Measurements from ENCODE around the gene CDH24.

The CDH24 gene, protein sequence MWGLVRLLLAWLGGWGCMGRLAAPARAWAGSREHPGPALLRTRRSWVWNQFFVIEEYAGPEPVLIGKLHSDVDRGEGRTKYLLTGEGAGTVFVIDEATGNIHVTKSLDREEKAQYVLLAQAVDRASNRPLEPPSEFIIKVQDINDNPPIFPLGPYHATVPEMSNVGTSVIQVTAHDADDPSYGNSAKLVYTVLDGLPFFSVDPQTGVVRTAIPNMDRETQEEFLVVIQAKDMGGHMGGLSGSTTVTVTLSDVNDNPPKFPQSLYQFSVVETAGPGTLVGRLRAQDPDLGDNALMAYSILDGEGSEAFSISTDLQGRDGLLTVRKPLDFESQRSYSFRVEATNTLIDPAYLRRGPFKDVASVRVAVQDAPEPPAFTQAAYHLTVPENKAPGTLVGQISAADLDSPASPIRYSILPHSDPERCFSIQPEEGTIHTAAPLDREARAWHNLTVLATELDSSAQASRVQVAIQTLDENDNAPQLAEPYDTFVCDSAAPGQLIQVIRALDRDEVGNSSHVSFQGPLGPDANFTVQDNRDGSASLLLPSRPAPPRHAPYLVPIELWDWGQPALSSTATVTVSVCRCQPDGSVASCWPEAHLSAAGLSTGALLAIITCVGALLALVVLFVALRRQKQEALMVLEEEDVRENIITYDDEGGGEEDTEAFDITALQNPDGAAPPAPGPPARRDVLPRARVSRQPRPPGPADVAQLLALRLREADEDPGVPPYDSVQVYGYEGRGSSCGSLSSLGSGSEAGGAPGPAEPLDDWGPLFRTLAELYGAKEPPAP

DNA sequence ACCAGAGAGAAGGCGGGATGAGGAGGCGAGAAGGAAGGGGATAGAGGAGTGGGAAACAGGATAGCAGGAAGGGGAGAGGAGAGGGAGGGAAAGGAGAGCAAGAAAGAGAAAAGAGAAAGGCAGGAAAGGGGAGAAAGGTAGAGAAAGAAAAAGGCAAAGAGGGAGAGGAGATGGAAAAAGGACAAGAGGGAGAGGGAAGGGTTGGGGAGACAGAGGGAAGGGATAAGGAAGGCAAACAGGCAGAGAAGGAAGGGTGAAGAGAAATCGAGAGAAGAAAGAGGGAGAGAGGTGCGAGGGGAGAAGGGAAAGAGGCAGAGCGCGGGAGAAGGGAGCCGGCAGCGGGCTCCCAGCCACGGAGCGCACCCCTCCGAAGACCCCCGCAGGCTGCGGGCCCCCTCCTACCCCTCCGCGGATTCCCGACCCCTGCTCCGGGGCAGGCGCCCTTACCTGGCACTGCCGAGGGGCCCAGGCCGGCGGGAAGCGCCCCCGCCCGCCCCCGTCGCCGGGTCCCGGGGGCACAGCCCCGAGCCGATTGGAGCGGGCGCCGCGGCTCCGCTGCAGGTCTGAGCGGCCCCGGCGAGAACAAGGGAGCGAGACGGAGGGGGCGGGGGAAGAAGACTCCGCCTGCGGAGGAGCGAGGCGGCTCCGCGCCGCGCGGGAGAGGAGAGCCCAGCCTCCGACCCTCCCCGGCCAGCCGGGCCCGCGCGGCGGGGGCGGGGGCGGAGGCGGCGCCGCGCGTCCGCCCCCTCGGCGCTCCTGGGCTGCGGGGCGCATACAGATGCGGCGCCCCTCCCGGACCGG is at the start of gene CDH24:
Gene CDH24 (minus strand): TSS at position 565 of the 801 bp plus-strand sequence. CDS start 1,787 bp downstream, outside the sequence.
- DNase-seq (ENCODE audit: low read depth): no peak

DNA sequence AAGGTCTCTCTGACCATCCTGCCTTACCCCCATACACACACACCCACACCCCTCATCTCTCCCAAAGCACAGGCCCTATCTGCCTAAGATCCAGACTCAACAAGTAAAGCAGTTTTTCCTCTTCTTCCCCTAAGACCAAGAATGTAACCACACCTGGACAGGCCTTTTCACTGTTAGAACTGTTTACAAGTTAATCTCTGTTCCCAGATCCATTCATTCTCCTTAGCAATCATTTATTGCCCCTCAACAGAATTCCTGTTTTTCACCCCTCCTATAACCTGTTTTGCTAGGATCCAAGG is 49.4 kb upstream of the CDH24 start:
- DNase-seq (ENCODE audit: low read depth): no peak

DNA sequence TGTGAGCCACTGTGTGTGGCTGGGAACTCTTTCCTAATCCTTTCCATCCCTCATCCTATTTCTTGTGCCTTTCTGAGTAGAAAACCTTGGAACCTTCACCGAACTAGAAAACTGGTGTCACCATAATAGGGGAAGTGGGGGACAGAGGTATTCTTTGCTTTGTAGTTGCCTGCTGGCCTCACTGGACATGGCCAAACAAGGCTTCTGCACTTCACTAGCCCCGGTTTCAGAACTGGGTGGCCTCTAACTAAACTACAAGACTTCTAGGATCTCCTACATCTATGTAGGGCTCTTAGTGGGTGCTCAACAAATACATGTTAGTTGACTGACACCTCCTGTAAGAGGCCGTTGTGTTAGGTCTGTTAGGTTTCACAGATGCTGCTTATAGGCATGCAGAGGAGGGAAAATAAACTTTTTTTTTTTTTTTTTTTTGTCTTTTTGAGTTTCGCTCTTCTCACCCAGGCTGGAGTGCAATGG is 48.1 kb upstream of the CDH24 start:
- DNase-seq (ENCODE audit: low read depth): no peak

DNA sequence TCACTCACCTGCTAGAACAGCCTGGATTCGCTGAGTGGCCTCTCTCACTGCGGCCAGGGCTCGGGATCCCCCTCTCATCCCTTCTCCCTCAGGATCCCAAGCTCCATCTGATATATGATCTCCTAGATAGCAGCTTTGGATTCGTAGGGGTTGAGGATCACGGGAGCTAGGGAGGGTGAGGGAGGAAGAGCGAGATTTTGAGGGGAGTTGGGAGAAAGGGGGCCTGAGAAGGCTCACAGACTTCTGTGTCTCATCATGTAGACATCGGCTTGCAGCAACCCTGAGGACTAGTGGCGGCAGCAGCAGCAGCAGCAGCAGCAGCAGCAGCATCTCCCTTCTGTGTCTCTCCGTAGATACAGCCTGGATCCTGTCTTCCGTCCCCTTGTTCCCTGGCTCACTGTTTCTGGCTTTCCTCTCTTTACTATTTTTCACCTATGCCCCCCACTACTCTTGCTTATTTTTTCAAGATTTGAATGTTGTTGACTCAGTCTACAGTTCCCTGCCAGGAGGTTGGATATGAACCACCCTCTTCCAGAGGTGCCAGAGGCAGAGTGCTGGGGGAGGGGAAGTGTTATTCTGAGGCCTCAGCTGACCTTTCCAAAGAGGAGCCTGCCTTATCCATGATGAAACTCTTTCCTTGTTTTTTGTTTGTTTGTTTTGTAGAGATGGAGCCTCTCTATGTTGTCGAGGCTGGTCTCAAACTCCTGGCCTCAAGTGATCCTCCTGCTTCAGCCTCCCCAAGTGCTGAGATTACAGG is 47.4 kb upstream of the CDH24 start, which contains the start of gene CIROP:
Gene CIROP (minus strand): TSS at position 399 of the 757 bp plus-strand sequence. CDS start 69 bp downstream, at position 330.
- DNase-seq (ENCODE audit: low read depth): no peak

DNA sequence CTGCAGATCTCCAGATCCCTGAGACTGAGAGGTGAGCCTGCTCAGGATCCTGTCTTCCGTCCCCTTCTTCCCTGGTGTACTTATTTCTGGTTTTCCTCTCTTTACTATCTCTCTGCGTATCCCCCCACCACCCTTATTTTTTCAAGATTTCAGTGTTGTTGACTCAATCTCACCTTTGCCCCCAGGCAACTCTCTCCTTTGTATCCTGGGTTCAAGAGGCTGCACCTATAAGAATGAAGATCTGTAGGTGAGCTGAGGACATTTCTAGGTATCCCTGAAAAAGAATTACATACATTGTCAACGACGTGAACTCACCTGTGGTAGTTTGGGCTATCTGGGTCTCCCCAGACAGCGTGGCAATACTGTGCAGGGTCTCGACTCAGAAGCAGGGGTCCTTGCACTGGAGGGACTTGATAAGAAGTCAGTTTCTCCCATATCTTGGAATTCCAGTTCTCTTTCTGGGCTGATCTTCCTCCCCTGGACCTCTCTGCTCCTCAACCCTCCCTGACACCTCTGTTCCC is 46.8 kb upstream of the CDH24 start:
- no peak for DNase-seq (ENCODE audit: low read depth)

DNA sequence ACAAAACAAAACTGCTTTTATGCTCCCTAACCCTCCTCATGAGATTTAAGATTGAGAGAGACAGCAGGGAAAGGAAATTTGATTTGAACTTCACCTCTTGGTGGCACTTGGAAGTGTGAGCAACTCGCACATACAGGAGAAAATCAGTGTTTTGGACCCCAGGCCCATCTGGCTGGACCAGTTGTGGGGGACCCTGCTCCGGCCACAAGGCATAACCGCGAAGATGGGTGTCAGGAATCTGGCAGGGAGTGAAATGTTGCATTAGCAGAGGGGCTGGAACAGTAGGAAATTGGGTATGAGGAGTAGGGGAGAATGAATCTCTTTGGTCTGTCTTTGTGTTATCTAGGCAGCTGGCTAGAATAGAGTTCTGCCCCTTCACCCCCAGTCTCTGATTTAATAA is 46.3 kb upstream of the CDH24 start:
- no peak for DNase-seq (ENCODE audit: low read depth)

DNA sequence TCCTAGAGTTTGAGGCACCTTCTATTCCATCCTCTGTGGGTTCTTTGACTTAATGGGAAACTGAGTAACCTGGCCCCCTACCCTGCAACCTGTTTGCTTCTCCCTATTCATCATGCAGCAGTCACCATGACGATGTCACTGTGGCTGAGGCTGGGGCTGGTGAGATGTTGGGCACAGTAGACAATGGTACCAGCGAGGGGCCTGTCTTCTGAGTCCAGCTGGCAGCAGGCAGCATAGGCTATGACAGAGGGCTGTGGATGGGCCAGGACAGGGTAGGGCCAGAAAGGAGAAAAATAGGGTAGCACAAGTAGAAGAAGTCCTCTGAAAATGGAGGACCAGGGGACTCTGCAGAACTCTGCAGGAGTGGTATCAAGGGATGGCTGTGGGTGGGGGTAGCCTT is 45.5 kb upstream of the CDH24 start:
- no peak for DNase-seq (ENCODE audit: low read depth)

DNA sequence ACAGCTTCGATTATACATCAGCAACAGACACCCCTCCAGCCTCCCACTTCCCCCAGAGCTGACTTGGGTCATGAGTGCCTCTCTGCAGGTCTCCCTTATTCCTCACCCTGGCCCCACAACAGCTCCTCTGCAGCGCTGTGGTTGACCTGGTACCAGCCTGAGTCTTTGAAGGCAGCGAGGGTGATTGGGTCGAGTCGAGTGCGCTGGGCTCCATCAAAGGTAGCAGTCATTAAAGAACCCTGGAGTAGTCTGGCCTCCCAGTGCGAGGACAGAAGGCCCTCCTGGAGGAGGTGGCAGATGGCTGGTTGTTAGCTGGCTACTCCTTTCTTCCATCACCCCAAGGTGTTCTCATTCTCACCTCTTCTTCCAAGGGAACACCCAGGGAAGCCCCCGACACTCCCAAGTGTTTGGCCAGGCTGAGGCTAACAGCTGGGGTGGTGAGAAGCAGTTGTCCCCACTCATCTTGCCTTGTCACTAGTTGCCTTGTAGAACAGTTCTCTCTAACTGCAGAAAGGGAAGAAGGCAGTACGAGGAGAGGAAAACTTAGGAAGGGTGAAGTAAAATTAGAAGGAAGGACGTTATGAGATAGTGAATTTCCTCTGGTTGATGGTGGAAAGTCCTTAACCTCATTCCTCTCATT is 44.8 kb upstream of the CDH24 start:
- DNase-seq (ENCODE audit: low read depth): no peak

DNA sequence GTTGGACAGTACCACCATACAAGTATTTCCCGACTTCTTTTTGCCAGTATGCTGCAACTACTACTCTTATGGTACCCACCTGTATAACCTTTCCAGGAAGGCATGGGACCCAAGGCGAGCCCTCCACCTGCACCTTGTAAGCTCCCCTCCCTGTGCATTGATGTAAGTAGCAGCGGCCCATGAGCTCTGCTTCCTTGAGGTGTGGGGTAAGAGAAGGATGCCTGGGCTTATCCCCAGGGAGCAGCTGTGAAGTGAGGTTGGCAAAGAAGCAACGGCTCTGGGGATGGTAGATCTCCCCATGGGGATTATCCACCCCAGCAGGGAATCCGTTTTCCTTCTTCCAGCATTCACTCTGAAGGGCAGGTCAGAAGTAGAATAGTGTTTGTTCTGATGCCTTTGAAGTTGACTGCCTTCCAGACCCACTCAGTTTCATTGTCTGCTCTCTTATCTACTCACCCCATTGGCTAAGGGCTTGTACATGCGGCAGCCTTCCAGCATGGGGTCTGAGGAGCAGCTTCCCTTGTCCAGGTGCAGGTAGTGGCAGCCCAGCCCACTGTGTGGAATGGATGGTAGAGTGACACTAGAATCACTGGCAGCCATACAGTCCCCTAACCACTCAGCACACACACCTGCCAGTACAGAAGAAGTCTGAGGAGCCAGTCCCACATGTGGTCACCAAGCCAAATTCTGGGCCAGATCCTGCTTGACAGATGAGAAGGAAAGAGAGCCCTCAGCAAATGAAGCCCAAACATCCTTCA is 44.1 kb upstream of the CDH24 start:
- no peak for DNase-seq (ENCODE audit: low read depth)

DNA sequence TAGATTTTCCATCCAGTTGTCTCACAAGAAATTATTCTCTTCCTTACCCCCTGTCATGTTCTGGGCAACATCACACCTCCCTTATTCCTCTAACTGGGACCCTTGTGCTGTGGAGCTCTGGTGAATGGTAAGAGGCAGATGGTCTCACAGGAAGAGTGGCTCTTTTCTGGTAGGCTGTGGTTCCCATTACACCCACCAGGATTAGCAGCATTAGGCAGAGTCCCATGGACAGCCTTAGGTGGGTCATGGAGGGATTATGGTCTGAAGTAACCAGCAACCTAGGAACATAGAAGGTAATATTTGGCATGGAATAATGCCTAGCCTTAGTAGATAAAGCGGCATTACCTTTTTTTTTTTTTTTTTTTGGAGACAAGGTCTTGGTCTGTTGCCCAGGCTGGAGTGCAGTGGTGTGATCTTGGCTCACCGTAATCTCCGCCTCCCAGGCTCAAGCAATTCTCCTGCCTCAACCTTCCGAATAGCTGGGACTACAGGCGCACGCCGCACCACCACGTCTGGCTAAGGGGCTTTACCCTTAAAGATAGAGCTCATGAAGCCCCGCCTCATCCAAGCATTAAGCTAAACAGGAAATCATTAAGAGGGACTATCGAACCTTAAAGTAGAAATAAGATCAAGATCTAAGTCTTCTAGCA is 42.0 kb upstream of the CDH24 start:
- no peak for DNase-seq (ENCODE audit: low read depth)

DNA sequence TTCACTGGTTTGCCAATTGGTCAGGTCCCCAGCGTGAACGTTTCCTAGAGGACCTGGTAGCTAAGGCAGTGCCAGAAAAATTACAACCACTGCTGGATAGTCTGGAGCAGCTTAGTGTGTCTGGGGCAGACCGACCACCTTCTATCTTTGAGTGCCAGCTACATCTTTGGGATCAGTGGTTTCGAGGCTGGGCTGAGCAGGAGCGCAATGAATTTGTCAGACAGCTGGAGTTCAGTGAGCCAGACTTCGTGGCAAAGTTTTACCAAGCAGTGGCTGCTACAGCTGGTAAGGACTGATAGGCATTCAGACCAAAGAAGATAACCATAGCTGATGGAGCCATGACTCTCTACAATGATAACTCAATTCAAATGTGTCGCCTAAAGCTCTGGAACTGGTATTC is 40.5 kb upstream of the CDH24 start:
- no peak for DNase-seq (ENCODE audit: low read depth)

DNA sequence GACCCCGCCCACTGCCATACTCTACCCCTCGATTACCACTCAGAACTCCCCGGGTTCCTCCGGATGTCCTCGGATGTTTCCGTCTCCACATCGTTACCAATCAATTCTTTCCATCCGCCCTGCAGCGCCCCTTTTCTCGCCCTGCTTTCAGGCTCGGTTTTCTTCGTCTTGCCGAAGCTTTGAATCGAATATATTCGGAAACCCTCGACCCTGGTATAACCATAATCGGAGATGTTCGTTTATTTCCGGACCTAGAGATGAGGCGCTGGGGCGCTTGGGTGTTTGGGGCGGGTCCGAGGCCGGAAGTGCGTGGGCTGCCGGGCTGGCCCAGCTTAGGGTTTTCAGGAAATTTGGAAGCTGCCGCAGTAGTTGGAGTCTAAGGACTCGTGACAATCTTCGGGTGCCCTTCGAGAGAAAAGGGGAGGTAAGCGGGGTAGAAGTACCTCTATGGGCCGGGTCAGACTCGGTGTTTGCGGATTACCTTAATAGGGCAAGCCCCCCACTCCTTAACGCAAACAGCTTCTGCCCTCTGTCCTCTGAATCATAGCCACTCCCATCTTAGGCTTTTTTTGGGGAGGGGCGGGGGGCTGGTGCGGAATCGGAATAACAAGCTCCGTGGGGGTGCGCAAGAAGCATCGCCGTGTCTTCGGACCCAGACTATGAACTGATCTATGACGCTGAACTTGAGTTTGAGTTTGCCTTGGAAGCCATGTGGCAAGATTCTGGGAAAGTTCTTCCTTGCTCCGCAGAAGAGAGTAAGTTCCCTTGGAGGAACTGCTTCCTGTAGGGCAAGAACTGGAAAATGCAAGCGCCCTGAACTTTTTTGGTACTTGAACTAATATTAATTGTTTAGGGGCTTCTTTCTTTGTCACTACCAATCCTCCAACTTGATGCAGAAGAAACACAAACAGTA is 38.1 kb upstream of the CDH24 start, which contains the start of gene C14orf119:
Gene C14orf119 (plus strand): TSS at position 310 of the 913 bp plus-strand sequence. CDS start 2,154 bp downstream, outside the sequence.
- DNase-seq (ENCODE audit: low read depth): peak; percentile 99

DNA sequence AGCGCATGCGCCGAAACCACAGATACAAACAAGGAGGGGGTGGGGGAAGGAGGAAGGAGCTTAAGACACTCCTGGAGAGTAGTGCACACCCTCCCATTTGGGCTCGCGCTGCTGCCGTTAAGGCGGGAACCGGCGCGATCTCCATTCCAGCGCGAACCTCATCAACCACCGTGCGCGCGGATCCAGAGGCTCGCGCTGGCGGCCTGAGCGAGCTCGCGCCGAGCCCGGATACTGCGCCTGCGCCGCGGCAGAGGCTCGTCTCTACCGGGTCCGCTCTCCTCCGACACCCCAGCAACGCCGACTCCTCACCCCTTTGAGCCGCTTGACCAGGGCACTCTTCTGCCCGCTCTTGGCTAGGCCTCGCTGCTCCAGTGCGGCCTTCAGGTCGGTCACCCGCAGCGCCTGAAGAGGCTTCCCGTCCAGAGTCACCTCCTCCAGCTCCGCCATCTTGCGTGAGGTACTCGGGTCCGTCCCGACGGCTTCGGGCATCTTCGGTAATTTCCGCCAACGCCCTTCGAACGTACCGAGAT is 37.4 kb upstream of the CDH24 start, which contains the start of gene ACIN1:
Gene ACIN1 (minus strand): TSS at position 471 of the 530 bp plus-strand sequence. CDS start 24 bp downstream, at position 447.
- DNase-seq (ENCODE audit: low read depth): peak; percentile 60

DNA sequence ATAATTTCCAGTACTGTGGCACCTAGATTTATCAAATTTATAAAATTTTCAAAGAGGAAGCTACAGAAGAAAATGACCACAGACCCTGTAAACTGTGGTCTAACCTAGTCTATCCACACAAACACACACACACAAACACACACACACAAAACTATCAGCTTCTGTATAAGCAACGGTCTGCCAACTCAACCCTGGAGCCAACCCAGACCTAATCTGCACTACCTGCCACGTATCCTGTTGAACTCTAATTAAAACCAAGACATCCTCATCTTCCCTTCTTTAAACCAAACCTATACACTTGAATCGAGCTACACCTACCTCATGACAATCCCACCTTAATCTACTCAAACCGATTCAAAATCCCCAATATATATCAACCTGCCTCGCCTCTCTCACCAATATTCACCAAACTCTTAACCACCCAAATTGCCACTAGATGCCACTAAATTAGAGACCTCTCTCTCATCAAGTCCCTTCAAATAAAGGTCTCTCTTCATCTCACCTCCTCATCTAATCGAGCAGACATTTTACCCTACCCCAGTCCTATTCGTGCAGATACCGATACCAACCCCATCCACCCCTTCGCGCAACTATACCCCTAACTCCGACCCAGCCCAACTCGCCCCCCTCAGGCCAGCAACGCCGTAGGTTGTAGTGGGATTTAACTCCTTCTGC is 36.8 kb upstream of the CDH24 start:
- no peak for DNase-seq (ENCODE audit: low read depth)

DNA sequence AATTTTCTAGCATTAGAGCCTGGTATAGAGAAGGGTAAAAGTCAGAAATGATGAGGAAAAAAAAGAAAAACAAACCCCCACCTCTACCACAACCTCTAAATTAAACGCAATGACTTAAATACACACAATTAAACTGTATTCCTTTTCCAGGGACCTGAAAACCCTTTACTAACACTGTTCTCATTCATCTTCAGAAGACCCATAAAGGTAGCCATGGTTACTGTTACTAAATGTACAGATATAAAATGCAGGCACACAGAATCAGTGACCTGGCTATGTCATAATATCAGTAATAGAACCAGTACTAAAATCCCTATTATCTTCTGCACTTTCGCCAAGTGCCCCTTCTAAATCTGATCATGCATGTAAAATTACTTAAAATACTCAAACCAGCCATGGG is 36.2 kb upstream of the CDH24 start:
- no peak for DNase-seq (ENCODE audit: low read depth)

DNA sequence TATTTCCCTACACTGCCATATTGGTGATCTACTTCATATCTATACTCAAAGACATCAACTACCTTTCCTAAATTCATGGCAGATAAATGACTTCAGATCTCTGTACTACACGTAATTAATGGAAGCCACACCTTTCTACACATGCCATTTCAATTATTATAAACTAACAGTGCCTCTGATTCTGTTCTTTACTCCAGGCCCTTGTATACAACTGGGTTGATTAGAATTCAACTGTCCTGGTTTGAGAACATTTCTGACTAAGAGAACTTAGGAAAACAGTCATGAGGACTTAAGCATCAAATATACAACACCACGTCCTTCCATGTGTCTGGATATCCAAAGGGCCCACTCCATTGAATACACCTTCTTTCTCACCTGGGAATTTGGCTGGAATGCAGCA is 35.8 kb upstream of the CDH24 start:
- DNase-seq (ENCODE audit: low read depth): no peak

All from HS-5 (cell line).